HEK293 (cell line): ENCODE results near the gene RNF113B.

ENCODE experiments used
- CTCF ChIA-PET: fragments of 350-600 bp; formaldehyde crosslinking; extraction: SDS; loops from one replicate; lab custom pipeline; 2021; ENCODE audit warnings: antibody characterized with exemption; lab: Yijun Ruan, JAX
- POLR2A ChIA-PET: fragments of 300-600 bp; formaldehyde crosslinking; extraction: SDS; loops from one replicate; lab custom pipeline; 2020; ENCODE audit warnings: antibody characterized with exemption, inconsistent platforms; lab: Yijun Ruan, JAX
- H3K27ac ChIP-seq: fragments of 200-500 bp; sonication (Bioruptor generic); 2 replicates; pipeline ENCODE4 v1.5.1; 2014; ENCODE audit warnings: low read depth, low read length, control low read depth, inconsistent platforms; ENCODE audit errors: extremely low read depth
- H3K36me3 ChIP-seq, 2 experiments: fragments of 200-500 bp in 1 of 2; sonication (Bioruptor generic) in 1 of 2; 1 replicate in 1 of 2; 2 replicates in 1 of 2; pipeline ENCODE4 v1.5.1; 2014 to 2017; ENCODE audit warnings: inconsistent platforms in 2 of 2, low read length in 2 of 2; ENCODE audit not compliant: control insufficient read depth in 2 of 2, insufficient read depth in 1 of 2
- H3K4me1 ChIP-seq: fragments of 200-500 bp; sonication (Bioruptor generic); 2 replicates; pipeline ENCODE4 v1.5.1; 2014; ENCODE audit warnings: mild to moderate bottlenecking, low read length, inconsistent platforms; ENCODE audit not compliant: control insufficient read depth, insufficient read depth
- H3K4me3 ChIP-seq: 2 replicates; pipeline ENCODE4 v1.5.1; 2011; ENCODE audit warnings: low read depth, mild to moderate bottlenecking, control low read depth, low read length, moderate library complexity
- H3K9me3 ChIP-seq: fragments of 200-500 bp; sonication (Bioruptor generic); 2 replicates; pipeline ENCODE4 v1.5.1; 2014; ENCODE audit warnings: low read depth, low read length, inconsistent platforms; ENCODE audit not compliant: control insufficient read depth, insufficient read depth
- EGR2 ChIP-seq: fragments of 450-650 bp; formaldehyde crosslinking; IDR thresholded peaks from 2 replicates; pipeline ENCODE4 v1.5.1; 2016; ENCODE audit warnings: low read depth, missing biosample characterization, missing genetic modification characterization
- GLIS1 ChIP-seq: fragments of 450-650 bp; formaldehyde crosslinking; IDR thresholded peaks from 2 replicates; pipeline ENCODE4 v1.5.1; 2016; ENCODE audit warnings: missing biosample characterization, missing genetic modification characterization
- HOXA7 ChIP-seq: sonication (generic); formaldehyde crosslinking; IDR thresholded peaks from 2 replicates; pipeline ENCODE4 v1.8.1; 2022; ENCODE audit warnings: missing genetic modification reagents, borderline replicate concordance
- MYNN ChIP-seq: fragments of 450-650 bp; formaldehyde crosslinking; IDR thresholded peaks from 2 replicates; pipeline ENCODE4 v1.5.1; 2016; ENCODE audit warnings: missing biosample characterization, missing genetic modification characterization, borderline replicate concordance
- RBAK ChIP-seq: fragments of 450-650 bp; formaldehyde crosslinking; IDR thresholded peaks from 2 replicates; pipeline ENCODE4 v1.5.1; 2016; ENCODE audit warnings: missing biosample characterization, missing genetic modification characterization
- SP3 ChIP-seq: fragments of 450-650 bp; formaldehyde crosslinking; IDR thresholded peaks from 2 replicates; pipeline ENCODE4 v1.5.1; 2016; ENCODE audit warnings: missing biosample characterization, missing genetic modification characterization
- TRIM28 ChIP-seq: IDR thresholded peaks from 2 replicates; pipeline ENCODE4 v1.6.1; 2011; ENCODE audit warnings: low read length, control low read depth, borderline replicate concordance
- YY2 ChIP-seq: fragments of 450-650 bp; formaldehyde crosslinking; IDR thresholded peaks from 2 replicates; pipeline ENCODE4 v1.5.1; 2016; ENCODE audit warnings: missing biosample characterization, missing genetic modification characterization
- ZBTB8A ChIP-seq: fragments of 450-650 bp; formaldehyde crosslinking; IDR thresholded peaks from 2 replicates; pipeline ENCODE4 v1.5.1; 2016; ENCODE audit warnings: missing biosample characterization, missing genetic modification characterization
- ZFHX2 ChIP-seq: fragments of 450-650 bp; formaldehyde crosslinking; conservative IDR thresholded peaks from 2 replicates; pipeline ENCODE4 v1.5.1; 2016; ENCODE audit warnings: missing biosample characterization, missing genetic modification characterization
- ZFP37 ChIP-seq: fragments of 450-650 bp; formaldehyde crosslinking; IDR thresholded peaks from 2 replicates; pipeline ENCODE4 v1.5.1; 2016; ENCODE audit warnings: missing biosample characterization, missing genetic modification characterization
- ZNF121 ChIP-seq: fragments of 450-650 bp; formaldehyde crosslinking; IDR thresholded peaks from 2 replicates; pipeline ENCODE4 v1.5.1; 2016; ENCODE audit warnings: missing biosample characterization, missing genetic modification characterization
- ZNF140 ChIP-seq: fragments of 450-650 bp; formaldehyde crosslinking; IDR thresholded peaks from 2 replicates; pipeline ENCODE4 v1.5.1; 2016; ENCODE audit warnings: missing biosample characterization, missing genetic modification characterization
- ZNF157 ChIP-seq: fragments of 450-650 bp; formaldehyde crosslinking; IDR thresholded peaks from 2 replicates; pipeline ENCODE4 v1.5.1; 2016; ENCODE audit warnings: missing biosample characterization, missing genetic modification characterization
- ZNF184 ChIP-seq: fragments of 450-650 bp; IDR thresholded peaks from 2 replicates; pipeline ENCODE4 v1.5.1; 2018; ENCODE audit warnings: missing biosample characterization, mild to moderate bottlenecking, missing genetic modification characterization
- ZNF202 ChIP-seq: fragments of 450-650 bp; formaldehyde crosslinking; IDR thresholded peaks from 2 replicates; pipeline ENCODE4 v1.5.1; 2016; ENCODE audit warnings: missing biosample characterization, missing genetic modification characterization, borderline replicate concordance
- ZNF223 ChIP-seq: fragments of 450-650 bp; formaldehyde crosslinking; IDR thresholded peaks from 2 replicates; pipeline ENCODE4 v1.5.1; 2016; ENCODE audit warnings: missing biosample characterization, missing genetic modification characterization
- ZNF23 ChIP-seq: fragments of 450-650 bp; formaldehyde crosslinking; IDR thresholded peaks from 2 replicates; pipeline ENCODE4 v1.5.1; 2016; ENCODE audit warnings: missing biosample characterization, missing genetic modification characterization, borderline replicate concordance
- ZNF274 ChIP-seq, 2 experiments: fragments of 200-500 bp in 1 of 2; fragments of 450-650 bp in 1 of 2; sonication (Bioruptor generic) in 1 of 2; formaldehyde crosslinking in 1 of 2; IDR thresholded peaks; 2 replicates each; pipeline versions ENCODE4 v1.5.1 to v1.6.1; 2014 to 2016; ENCODE audit warnings: borderline replicate concordance in 1 of 2, inconsistent platforms in 1 of 2, low read length in 1 of 2, missing biosample characterization in 1 of 2, missing genetic modification characterization in 1 of 2
- ZNF394 ChIP-seq: fragments of 450-650 bp; formaldehyde crosslinking; IDR thresholded peaks from 2 replicates; pipeline ENCODE4 v1.5.1; 2016; ENCODE audit warnings: missing biosample characterization, missing genetic modification characterization, mild to moderate bottlenecking, moderate library complexity, borderline replicate concordance
- ZNF416 ChIP-seq: fragments of 450-650 bp; formaldehyde crosslinking; IDR thresholded peaks from 2 replicates; pipeline ENCODE4 v1.5.1; 2016; ENCODE audit warnings: missing biosample characterization, missing genetic modification characterization
- ZNF433 ChIP-seq: fragments of 450-650 bp; formaldehyde crosslinking; IDR thresholded peaks from 2 replicates; pipeline ENCODE4 v1.5.1; 2016; ENCODE audit warnings: missing biosample characterization, missing genetic modification characterization, low read depth
- ZNF561 ChIP-seq: fragments of 450-650 bp; IDR thresholded peaks from 2 replicates; pipeline ENCODE4 v1.5.1; 2018; ENCODE audit warnings: missing biosample characterization, missing genetic modification characterization, borderline replicate concordance
- ZNF623 ChIP-seq: fragments of 450-650 bp; formaldehyde crosslinking; IDR thresholded peaks from 2 replicates; pipeline ENCODE4 v1.5.1; 2016; ENCODE audit warnings: missing biosample characterization, missing genetic modification characterization
- ZNF664 ChIP-seq: fragments of 450-650 bp; formaldehyde crosslinking; IDR thresholded peaks from 2 replicates; pipeline ENCODE4 v1.5.1; 2016; ENCODE audit warnings: missing biosample characterization, missing genetic modification characterization
- ZNF707 ChIP-seq: fragments of 450-650 bp; formaldehyde crosslinking; IDR thresholded peaks from 2 replicates; pipeline ENCODE4 v1.5.1; 2016; ENCODE audit warnings: missing biosample characterization, missing genetic modification characterization
- ZNF785 ChIP-seq: fragments of 450-650 bp; formaldehyde crosslinking; IDR thresholded peaks from 2 replicates; pipeline ENCODE4 v1.5.1; 2016; ENCODE audit warnings: missing biosample characterization, missing genetic modification characterization
- TF ChIP-seq, protein P1 (sequence below): fragments of 450-650 bp; formaldehyde crosslinking; IDR thresholded peaks from 2 replicates; pipeline ENCODE4 v1.5.1; 2016; ENCODE audit warnings: missing biosample characterization, missing genetic modification characterization
- TF ChIP-seq, protein P2 (sequence below): fragments of 450-650 bp; formaldehyde crosslinking; IDR thresholded peaks from 2 replicates; pipeline ENCODE4 v1.5.1; 2016; ENCODE audit warnings: missing biosample characterization, missing genetic modification characterization
- TF ChIP-seq, protein P3 (sequence below): fragments of 450-650 bp; formaldehyde crosslinking; IDR thresholded peaks from 2 replicates; pipeline ENCODE4 v1.5.1; 2016; ENCODE audit warnings: missing biosample characterization, missing genetic modification characterization
- TF ChIP-seq, protein P4 (sequence below): fragments of 450-650 bp; formaldehyde crosslinking; IDR thresholded peaks from 2 replicates; pipeline ENCODE4 v1.5.1; 2016; ENCODE audit warnings: missing biosample characterization, missing genetic modification characterization

RNF113B gene

DNA sequence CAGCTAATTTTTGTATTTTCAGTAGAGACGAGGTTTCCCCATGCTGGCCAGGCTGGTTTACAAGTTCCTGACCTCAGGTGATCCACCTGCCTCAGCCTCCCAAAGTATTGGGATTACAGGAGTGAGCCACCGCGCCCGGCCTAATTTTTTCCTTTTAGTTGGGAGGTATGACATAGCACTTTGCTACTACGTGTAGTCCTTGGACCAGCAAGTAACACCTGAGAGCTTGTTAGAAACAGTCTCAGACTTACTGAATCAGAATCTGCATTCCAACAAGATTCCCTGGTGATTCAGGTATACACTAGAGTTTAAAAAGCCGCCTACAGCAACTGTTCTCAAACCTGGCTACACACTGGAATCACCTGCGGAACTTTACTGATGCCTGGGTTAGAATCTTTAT lies 36.0 kb downstream of the RNF113B start:
- ChIA-PET CTCF (no interaction called here), POLR2A (no interaction called here)
- peaks cover 2% of the 10 kb centered on the region; the same call in 1 of the 2 replicates for H3K4me1 ChIP-seq
- no peaks in the 10 kb centered on the region for H3K9me3 ChIP-seq
- TF ChIP-seq, protein P1, sequence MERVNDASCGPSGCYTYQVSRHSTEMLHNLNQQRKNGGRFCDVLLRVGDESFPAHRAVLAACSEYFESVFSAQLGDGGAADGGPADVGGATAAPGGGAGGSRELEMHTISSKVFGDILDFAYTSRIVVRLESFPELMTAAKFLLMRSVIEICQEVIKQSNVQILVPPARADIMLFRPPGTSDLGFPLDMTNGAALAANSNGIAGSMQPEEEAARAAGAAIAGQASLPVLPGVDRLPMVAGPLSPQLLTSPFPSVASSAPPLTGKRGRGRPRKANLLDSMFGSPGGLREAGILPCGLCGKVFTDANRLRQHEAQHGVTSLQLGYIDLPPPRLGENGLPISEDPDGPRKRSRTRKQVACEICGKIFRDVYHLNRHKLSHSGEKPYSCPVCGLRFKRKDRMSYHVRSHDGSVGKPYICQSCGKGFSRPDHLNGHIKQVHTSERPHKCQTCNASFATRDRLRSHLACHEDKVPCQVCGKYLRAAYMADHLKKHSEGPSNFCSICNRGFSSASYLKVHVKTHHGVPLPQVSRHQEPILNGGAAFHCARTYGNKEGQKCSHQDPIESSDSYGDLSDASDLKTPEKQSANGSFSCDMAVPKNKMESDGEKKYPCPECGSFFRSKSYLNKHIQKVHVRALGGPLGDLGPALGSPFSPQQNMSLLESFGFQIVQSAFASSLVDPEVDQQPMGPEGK (tag by site-specific recombination) = no peak
- TF ChIP-seq ZNF274 (IDR thresholded peaks at IDR 0.05; ENCODE audit: low read length) (no peak), ZNF274 (tag by site-specific recombination; IDR thresholded peaks at IDR 0.05; ENCODE audit: borderline replicate concordance) (no peak), ZNF623 (tag by site-specific recombination) (no peak), ZNF785 (tag by site-specific recombination) (no peak), ZNF561 (tag by site-specific recombination) (no peak), ZNF184 (tag by site-specific recombination) (no peak), ZNF140 (no peak), ZNF433 (no peak), ZNF394 (tag by site-specific recombination) (no peak), ZNF202 (tag by site-specific recombination) (no peak), ZFHX2 (no peak), ZBTB8A (no peak), ZNF664 (tag by site-specific recombination) (no peak), SP3 (tag by site-specific recombination) (no peak), ZFP37 (tag by site-specific recombination) (no peak), HOXA7 (CRISPR knock-in tag) (no peak)
- TF ChIP-seq, protein P2, sequence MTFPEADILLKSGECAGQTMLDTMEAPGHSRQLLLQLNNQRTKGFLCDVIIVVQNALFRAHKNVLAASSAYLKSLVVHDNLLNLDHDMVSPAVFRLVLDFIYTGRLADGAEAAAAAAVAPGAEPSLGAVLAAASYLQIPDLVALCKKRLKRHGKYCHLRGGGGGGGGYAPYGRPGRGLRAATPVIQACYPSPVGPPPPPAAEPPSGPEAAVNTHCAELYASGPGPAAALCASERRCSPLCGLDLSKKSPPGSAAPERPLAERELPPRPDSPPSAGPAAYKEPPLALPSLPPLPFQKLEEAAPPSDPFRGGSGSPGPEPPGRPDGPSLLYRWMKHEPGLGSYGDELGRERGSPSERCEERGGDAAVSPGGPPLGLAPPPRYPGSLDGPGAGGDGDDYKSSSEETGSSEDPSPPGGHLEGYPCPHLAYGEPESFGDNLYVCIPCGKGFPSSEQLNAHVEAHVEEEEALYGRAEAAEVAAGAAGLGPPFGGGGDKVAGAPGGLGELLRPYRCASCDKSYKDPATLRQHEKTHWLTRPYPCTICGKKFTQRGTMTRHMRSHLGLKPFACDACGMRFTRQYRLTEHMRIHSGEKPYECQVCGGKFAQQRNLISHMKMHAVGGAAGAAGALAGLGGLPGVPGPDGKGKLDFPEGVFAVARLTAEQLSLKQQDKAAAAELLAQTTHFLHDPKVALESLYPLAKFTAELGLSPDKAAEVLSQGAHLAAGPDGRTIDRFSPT (tag by site-specific recombination) = no peak
- TF ChIP-seq, protein P3, sequence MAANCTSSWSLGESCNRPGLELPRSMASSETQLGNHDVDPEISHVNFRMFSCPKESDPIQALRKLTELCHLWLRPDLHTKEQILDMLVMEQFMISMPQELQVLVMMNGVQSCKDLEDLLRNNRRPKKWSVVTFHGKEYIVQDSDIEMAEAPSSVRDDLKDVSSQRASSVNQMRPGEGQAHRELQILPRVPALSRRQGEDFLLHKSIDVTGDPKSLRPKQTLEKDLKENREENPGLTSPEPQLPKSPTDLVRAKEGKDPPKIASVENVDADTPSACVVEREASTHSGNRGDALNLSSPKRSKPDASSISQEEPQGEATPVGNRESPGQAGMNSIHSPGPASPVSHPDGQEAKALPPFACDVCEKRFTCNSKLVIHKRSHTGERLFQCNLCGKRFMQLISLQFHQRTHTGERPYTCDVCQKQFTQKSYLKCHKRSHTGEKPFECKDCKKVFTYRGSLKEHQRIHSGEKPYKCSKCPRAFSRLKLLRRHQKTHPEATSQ (tag by site-specific recombination) = no peak
- TF ChIP-seq, all 188 proteins: peak for 0
- H3K36me3 ChIP-seq = no peaks in the 10 kb centered on the region
- H3K27ac ChIP-seq = no peak overlapping the region
- no peak overlapping the region for H3K4me3 ChIP-seq

DNA sequence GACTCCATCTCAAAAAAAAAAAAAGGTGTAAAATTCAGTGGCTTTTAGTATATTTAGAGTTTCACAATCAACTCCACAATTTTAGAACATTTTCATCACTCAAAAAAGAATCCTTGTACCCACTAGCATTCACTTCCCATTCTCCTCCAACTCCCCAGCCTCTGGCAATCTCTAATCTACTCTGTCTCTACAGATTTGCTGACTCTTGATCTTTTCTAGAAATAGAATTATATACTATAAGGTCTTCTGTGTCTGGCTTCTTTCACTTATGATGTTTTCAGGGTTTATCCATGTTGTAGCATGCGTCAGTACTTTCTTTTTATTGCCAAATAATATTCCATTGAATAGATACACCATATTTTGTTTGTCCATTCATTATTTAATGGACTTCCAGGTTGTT lies 42.2 kb downstream of the RNF113B start:
- Histone ChIP-seq H3K9me3 (no peaks in the 10 kb centered on the region), H3K4me1 (no peaks in the 10 kb centered on the region), H3K27ac (no peak overlapping the region), H3K36me3 (no peaks in the 10 kb centered on the region), H3K4me3 (no peak overlapping the region)
- POLR2A ChIA-PET = no interaction called here
- TF ChIP-seq YY2 (tag by site-specific recombination) = no peak
- no peak for TF ChIP-seq TRIM28
- TF ChIP-seq GLIS1 = no peak
- TF ChIP-seq ZNF157 = no peak
- no peak for TF ChIP-seq MYNN (tag by site-specific recombination)
- no peak for TF ChIP-seq ZNF121 (tag by site-specific recombination)
- no peak for TF ChIP-seq ZNF416
- TF ChIP-seq ZNF223 (tag by site-specific recombination) = no peak
- TF ChIP-seq, protein P4, sequence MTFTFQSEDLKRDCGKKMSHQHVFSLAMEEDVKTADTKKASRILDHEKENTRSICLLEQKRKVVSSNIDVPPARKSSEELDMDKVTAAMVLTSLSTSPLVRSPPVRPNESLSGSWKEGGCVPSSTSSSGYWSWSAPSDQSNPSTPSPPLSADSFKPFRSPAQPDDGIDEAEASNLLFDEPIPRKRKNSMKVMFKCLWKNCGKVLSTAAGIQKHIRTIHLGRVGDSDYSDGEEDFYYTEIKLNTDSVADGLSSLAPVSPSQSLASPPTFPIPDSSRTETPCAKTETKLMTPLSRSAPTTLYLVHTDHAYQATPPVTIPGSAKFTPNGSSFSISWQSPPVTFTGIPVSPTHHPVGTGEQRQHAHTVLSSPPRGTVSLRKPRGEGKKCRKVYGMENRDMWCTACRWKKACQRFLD (tag by site-specific recombination) = no peak
- TF ChIP-seq ZNF23 (tag by site-specific recombination) = no peak
- TF ChIP-seq ZNF707 (tag by site-specific recombination) = no peak
- no peak for TF ChIP-seq ZFP37 (tag by site-specific recombination)
- TF ChIP-seq EGR2 = no peak
- no peak for TF ChIP-seq RBAK (tag by site-specific recombination)
- CTCF ChIA-PET = interaction anchor here (0.6 kb wide), 1 partner anchor 296 kb away, joined by 3 read pairs; no protein-coding TSS in a partner anchor
